Measurements from ENCODE around the gene C16orf82.
A peak's percentile ranks its signal among the peaks of the same experiment; 100 is the strongest.

C16orf82 gene

GRCh38 chr16:27096375-27096774, 29.6 kb downstream of the C16orf82 start:
- no peak for DNase-seq

- DNase-seq = no peak
Observed at GRCh38 chr16:27097800-27098230, 31.1 kb downstream of the C16orf82 start.

GRCh38 chr16:27098366-27099049, 31.8 kb downstream of the C16orf82 start:
- no peak for DNase-seq

GRCh38 chr16:27102701-27103575, 36.2 kb downstream of the C16orf82 start:
- DNase-seq = no peak

GRCh38 chr16:27103954-27104353, 37.2 kb downstream of the C16orf82 start:
- no peak for DNase-seq

GRCh38 chr16:27106305-27106704, 39.6 kb downstream of the C16orf82 start:
- no peak for DNase-seq

- DNase-seq = no peak
Observed at GRCh38 chr16:27107185-27107592, 40.5 kb downstream of the C16orf82 start.

GRCh38 chr16:27108051-27108770, 41.5 kb downstream of the C16orf82 start:
- no peak for DNase-seq

GRCh38 chr16:27108826-27109665, 42.3 kb downstream of the C16orf82 start:
- no peak for DNase-seq

GRCh38 chr16:27109666-27110523, 43.2 kb downstream of the C16orf82 start:
- DNase-seq = peak; percentile 44 to 85 (median 71)

GRCh38 chr16:27110524-27110896, 43.8 kb downstream of the C16orf82 start:
- no peak for DNase-seq

- no peak for DNase-seq
Observed at GRCh38 chr16:27111486-27111885, 44.8 kb downstream of the C16orf82 start.

GRCh38 chr16:27112093-27112811, 45.5 kb downstream of the C16orf82 start:
- no peak for DNase-seq

GRCh38 chr16:27113341-27113841, 46.7 kb downstream of the C16orf82 start:
- no peak for DNase-seq

- no peak for DNase-seq
Observed at GRCh38 chr16:27114006-27114405, 47.3 kb downstream of the C16orf82 start.

- no peak for DNase-seq
Observed at GRCh38 chr16:27118526-27118925, 51.8 kb downstream of the C16orf82 start.
